HPDE6-E6E7 (cell line): Measurements from ENCODE around the gene RHOT1.

Experiments
- DNase-seq: peaks from one replicate; pipeline ENCODE4 v3.0.0; 2011; ENCODE audit warnings: missing footprints; ENCODE audit errors: extremely low spot score

The RHOT1 gene

GRCh38 chr17:32268734-32269288 is 126.5 kb downstream of the RHOT1 start:
- DNase-seq: no peak

- DNase-seq: no peak
Observed at GRCh38 chr17:32269377-32269776, 127.1 kb downstream of the RHOT1 start.

GRCh38 chr17:32271844-32272243 is 129.5 kb downstream of the RHOT1 start:
- no peak for DNase-seq

- DNase-seq: no peak
Observed at GRCh38 chr17:32274101-32274500, 131.8 kb downstream of the RHOT1 start.

- DNase-seq: no peak
Observed at GRCh38 chr17:32274643-32275042, 132.3 kb downstream of the RHOT1 start.
